Neural progenitor cell (in vitro differentiated cells): ENCODE data around the gene CACNA1D.

Experiments used
- EZH2 ChIP-seq: fragments of 200-600 bp; sonication (generic); IDR thresholded peaks from 2 replicates; pipeline ENCODE4 v1.6.1; 2017; ENCODE audit warnings: antibody characterized with exemption, mild to moderate bottlenecking, moderate library complexity
- TF ChIP-seq, protein P1 (sequence below): fragments of 200-600 bp; sonication (generic); IDR thresholded peaks from 2 replicates; pipeline ENCODE4 v1.5.1; 2017; ENCODE audit warnings: antibody characterized with exemption, mild to moderate bottlenecking

DNA sequence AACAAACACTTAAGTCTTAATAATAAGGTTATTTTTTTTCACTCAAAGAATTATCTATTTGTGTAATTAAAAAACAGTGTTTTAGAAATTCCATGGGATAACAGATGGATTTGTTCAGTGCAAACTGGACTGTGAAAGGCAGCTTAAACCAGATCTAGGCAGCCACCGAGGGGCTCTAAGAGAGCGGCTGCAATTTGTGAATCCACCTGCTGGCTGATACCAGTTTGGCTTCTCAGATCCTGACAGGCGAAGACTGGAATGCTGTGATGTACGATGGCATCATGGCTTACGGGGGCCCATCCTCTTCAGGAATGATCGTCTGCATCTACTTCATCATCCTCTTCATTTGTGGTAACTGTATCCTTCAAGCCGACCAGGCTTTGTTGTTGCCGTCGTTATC lies 232.2 kb downstream of the CACNA1D start:
- TF ChIP-seq, protein P1, sequence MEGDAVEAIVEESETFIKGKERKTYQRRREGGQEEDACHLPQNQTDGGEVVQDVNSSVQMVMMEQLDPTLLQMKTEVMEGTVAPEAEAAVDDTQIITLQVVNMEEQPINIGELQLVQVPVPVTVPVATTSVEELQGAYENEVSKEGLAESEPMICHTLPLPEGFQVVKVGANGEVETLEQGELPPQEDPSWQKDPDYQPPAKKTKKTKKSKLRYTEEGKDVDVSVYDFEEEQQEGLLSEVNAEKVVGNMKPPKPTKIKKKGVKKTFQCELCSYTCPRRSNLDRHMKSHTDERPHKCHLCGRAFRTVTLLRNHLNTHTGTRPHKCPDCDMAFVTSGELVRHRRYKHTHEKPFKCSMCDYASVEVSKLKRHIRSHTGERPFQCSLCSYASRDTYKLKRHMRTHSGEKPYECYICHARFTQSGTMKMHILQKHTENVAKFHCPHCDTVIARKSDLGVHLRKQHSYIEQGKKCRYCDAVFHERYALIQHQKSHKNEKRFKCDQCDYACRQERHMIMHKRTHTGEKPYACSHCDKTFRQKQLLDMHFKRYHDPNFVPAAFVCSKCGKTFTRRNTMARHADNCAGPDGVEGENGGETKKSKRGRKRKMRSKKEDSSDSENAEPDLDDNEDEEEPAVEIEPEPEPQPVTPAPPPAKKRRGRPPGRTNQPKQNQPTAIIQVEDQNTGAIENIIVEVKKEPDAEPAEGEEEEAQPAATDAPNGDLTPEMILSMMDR, result no peak
- no peak for TF ChIP-seq EZH2
